ENCODE measurements around the gene KCTD8. TPM values are rescaled to one million over a fixed set of nuclear protein-coding genes. Genes with fewer than 3 reads are reported as not detected.
A peak's percentile ranks its signal among the peaks of the same experiment; 100 is the strongest.

The KCTD8 gene
- total RNA-seq, 4 donors from 2014 or later = 0.34 to 1.6 (median 0.48) TPM

- Histone ChIP-seq H3K27me3 (no peaks in the 10 kb centered on the region), H3K9me3 (no peaks in the 10 kb centered on the region), H3K36me3 (no peaks in the 10 kb centered on the region), H3K4me3 (no peak overlapping the region), H3K4me1 (no peaks in the 10 kb centered on the region), H3K27ac (no peak overlapping the region)
- no peak for DNase-seq (ENCODE audit: low spot score in 2 of 2)
- TF ChIP-seq CTCF (IDR thresholded peaks at IDR 0.05) = no peak
Measured at GRCh38 chr4:44479731-44480130, 31.1 kb upstream of the KCTD8 start.

GRCh38 chr4:44462259-44462658 lies 13.7 kb upstream of the KCTD8 start:
- TF ChIP-seq POLR2AphosphoS5 (IDR thresholded peaks at IDR 0.05) (no peak), EP300 (IDR thresholded peaks at IDR 0.05) (no peak), CTCF (IDR thresholded peaks at IDR 0.05) (no peak), POLR2A (IDR thresholded peaks at IDR 0.05) (no peak)
- H3K27ac ChIP-seq = no peak overlapping the region
- no peak for DNase-seq (ENCODE audit: low spot score in 2 of 2)
- WGBS = 63% methylated on average over 1 of the region's 1 CpG
- H3K9me3 ChIP-seq = peaks cover 3% of the 10 kb centered on the region
- no peaks in the 10 kb centered on the region for H3K36me3 ChIP-seq
- H3K27me3 ChIP-seq = no peaks in the 10 kb centered on the region
- no peak overlapping the region for H3K4me3 ChIP-seq
- H3K4me1 ChIP-seq = no peaks in the 10 kb centered on the region

- TF ChIP-seq EP300 (IDR thresholded peaks at IDR 0.05) (no peak), POLR2A (IDR thresholded peaks at IDR 0.05) (no peak), CTCF (IDR thresholded peaks at IDR 0.05) (no peak), POLR2AphosphoS5 (IDR thresholded peaks at IDR 0.05) (no peak)
- Histone ChIP-seq H3K4me1 (peaks cover 25% of the 10 kb centered on the region), H3K36me3 (no peaks in the 10 kb centered on the region), H3K9me3 (no peaks in the 10 kb centered on the region), H3K27me3 (peaks cover 73% of the 10 kb centered on the region), H3K4me3 (peak overlapping the region; percentile 63), H3K27ac (no peak overlapping the region)
- peak in 1 of 2 donors; percentile 59 for DNase-seq (ENCODE audit: low spot score in 2 of 2)
- WGBS = 1% methylated on average over 38 of the region's 110 CpGs
Measured at GRCh38 chr4:44447563-44448504, 775 bp downstream of the KCTD8 start.

GRCh38 chr4:44446801-44447562 lies 1.6 kb downstream of the KCTD8 start:
- no peak for DNase-seq (ENCODE audit: low spot score in 2 of 2)
- Histone ChIP-seq H3K4me3 (peak overlapping the region; percentile 63), H3K27me3 (peaks cover 69% of the 10 kb centered on the region), H3K4me1 (peaks cover 25% of the 10 kb centered on the region), H3K9me3 (no peaks in the 10 kb centered on the region), H3K36me3 (no peaks in the 10 kb centered on the region), H3K27ac (no peak overlapping the region)
- TF ChIP-seq CTCF (IDR thresholded peaks at IDR 0.05) = no peak
- TF ChIP-seq EP300 (IDR thresholded peaks at IDR 0.05) = no peak
- no peak for TF ChIP-seq POLR2A (IDR thresholded peaks at IDR 0.05)
- TF ChIP-seq POLR2AphosphoS5 (IDR thresholded peaks at IDR 0.05) = no peak
- WGBS = 1% methylated on average over 27 of the region's 32 CpGs

DNA sequence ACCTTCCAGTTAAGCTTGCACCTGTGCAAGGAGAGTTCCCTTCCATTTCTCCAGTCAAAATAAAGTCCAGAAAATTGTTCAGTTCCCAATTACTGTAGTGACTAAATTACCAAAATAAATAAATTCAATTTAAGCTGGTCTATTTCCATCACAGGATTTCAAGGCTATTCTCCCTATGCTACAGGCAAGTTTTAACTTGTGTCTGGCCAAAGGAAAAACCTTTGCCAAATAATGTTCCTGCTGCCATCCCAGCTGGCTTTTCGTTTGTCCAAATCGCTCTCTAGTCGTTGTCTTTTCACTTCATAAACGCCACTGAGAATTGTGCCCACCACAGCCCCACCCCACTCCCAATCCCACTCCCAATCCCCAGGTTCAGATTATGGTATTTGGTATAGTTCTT lies 2.4 kb downstream of the KCTD8 start:
- no peaks in the 10 kb centered on the region for H3K9me3 ChIP-seq
- no peak for DNase-seq (ENCODE audit: low spot score in 2 of 2)
- WGBS = 22% methylated on average over 4 of the region's 4 CpGs
- TF ChIP-seq POLR2AphosphoS5 (IDR thresholded peaks at IDR 0.05) (no peak), CTCF (IDR thresholded peaks at IDR 0.05) (no peak), POLR2A (IDR thresholded peaks at IDR 0.05) (no peak), EP300 (IDR thresholded peaks at IDR 0.05) (no peak)
- no peaks in the 10 kb centered on the region for H3K36me3 ChIP-seq
- H3K27ac ChIP-seq = no peak overlapping the region
- peaks cover 67% of the 10 kb centered on the region for H3K27me3 ChIP-seq
- no peak overlapping the region for H3K4me3 ChIP-seq
- H3K4me1 ChIP-seq = peaks cover 25% of the 10 kb centered on the region

Measured in suprapubic skin (tissue), 4 donors.